ENCODE data around the gene CCR9. TPM values are rescaled to one million over a fixed set of nuclear protein-coding genes. Genes with fewer than 3 reads are reported as not detected.

CCR9 gene
- total RNA-seq, 2 experiments from 2014 or later = not detected

- no peak for DNase-seq
- H3K4me3 Mint-ChIP-seq = no peak overlapping the region
- H3K27me3 Mint-ChIP-seq = no peaks in the 10 kb centered on the region
- peaks cover 61% of the 10 kb centered on the region for H3K4me1 Mint-ChIP-seq
- H3K27ac Mint-ChIP-seq = no peak overlapping the region
- H3K9me3 Mint-ChIP-seq = peaks cover 4% of the 10 kb centered on the region
- peaks cover 63% of the 10 kb centered on the region for H3K36me3 Mint-ChIP-seq
Observed at GRCh38 chr3:45944830-45945620, 58.7 kb downstream of the CCR9 start.

GRCh38 chr3:45946307-45946706, 60.0 kb downstream of the CCR9 start:
- H3K4me3 Mint-ChIP-seq = no peak overlapping the region
- H3K27ac Mint-ChIP-seq = no peak overlapping the region
- H3K27me3 Mint-ChIP-seq = no peaks in the 10 kb centered on the region
- H3K4me1 Mint-ChIP-seq = peaks cover 70% of the 10 kb centered on the region
- no peaks in the 10 kb centered on the region for H3K9me3 Mint-ChIP-seq
- H3K36me3 Mint-ChIP-seq = peaks cover 59% of the 10 kb centered on the region
- no peak for DNase-seq

GRCh38 chr3:45946875-45947274, 60.5 kb downstream of the CCR9 start:
- H3K36me3 Mint-ChIP-seq = peaks cover 63% of the 10 kb centered on the region
- no peak overlapping the region for H3K27ac Mint-ChIP-seq

GRCh38 chr3:45947361-45947760, 61.0 kb downstream of the CCR9 start:
- Mint-ChIP-seq H3K9me3 (no peaks in the 10 kb centered on the region), H3K27me3 (no peaks in the 10 kb centered on the region), H3K4me1 (peaks cover 73% of the 10 kb centered on the region), H3K27ac (no peak overlapping the region), H3K4me3 (no peak overlapping the region), H3K36me3 (peaks cover 63% of the 10 kb centered on the region)
- no peak for DNase-seq

More at GRCh38 chr3:45946875-45947274, 60.5 kb downstream of the CCR9 start:
- H3K27me3 Mint-ChIP-seq = no peaks in the 10 kb centered on the region
- no peak for DNase-seq
- no peak overlapping the region for H3K4me3 Mint-ChIP-seq
- H3K9me3 Mint-ChIP-seq = no peaks in the 10 kb centered on the region
- peaks cover 73% of the 10 kb centered on the region for H3K4me1 Mint-ChIP-seq

- H3K4me1 Mint-ChIP-seq = peaks cover 68% of the 10 kb centered on the region
- no peak for DNase-seq
- H3K27ac Mint-ChIP-seq = no peak overlapping the region
- H3K27me3 Mint-ChIP-seq = no peaks in the 10 kb centered on the region
- no peak overlapping the region for H3K4me3 Mint-ChIP-seq
- no peaks in the 10 kb centered on the region for H3K9me3 Mint-ChIP-seq
- peaks cover 71% of the 10 kb centered on the region for H3K36me3 Mint-ChIP-seq
Observed at GRCh38 chr3:45948311-45948781, 62.0 kb downstream of the CCR9 start.

- no peak for DNase-seq
- Mint-ChIP-seq H3K4me3 (no peak overlapping the region), H3K36me3 (peaks cover 75% of the 10 kb centered on the region), H3K9me3 (no peaks in the 10 kb centered on the region), H3K27me3 (no peaks in the 10 kb centered on the region), H3K4me1 (peaks cover 65% of the 10 kb centered on the region), H3K27ac (no peak overlapping the region)
Observed at GRCh38 chr3:45948881-45949280, 62.5 kb downstream of the CCR9 start.

- Mint-ChIP-seq H3K4me1 (peaks cover 63% of the 10 kb centered on the region), H3K36me3 (peaks cover 80% of the 10 kb centered on the region), H3K4me3 (no peak overlapping the region), H3K27ac (peak overlapping the region; percentile 72), H3K27me3 (no peaks in the 10 kb centered on the region), H3K9me3 (no peaks in the 10 kb centered on the region)
- no peak for DNase-seq
Observed at GRCh38 chr3:45949432-45949831, 63.1 kb downstream of the CCR9 start.

- Mint-ChIP-seq H3K27me3 (no peaks in the 10 kb centered on the region), H3K4me1 (peaks cover 57% of the 10 kb centered on the region), H3K27ac (peak overlapping the region; percentile 72), H3K4me3 (no peak overlapping the region), H3K9me3 (no peaks in the 10 kb centered on the region), H3K36me3 (peaks cover 86% of the 10 kb centered on the region)
- DNase-seq = no peak
Observed at GRCh38 chr3:45950131-45950530, 63.8 kb downstream of the CCR9 start.

GRCh38 chr3:45950686-45951600, 64.6 kb downstream of the CCR9 start:
- peak overlapping the region; percentile 72 for H3K27ac Mint-ChIP-seq
- H3K4me1 Mint-ChIP-seq = peaks cover 63% of the 10 kb centered on the region
- no peaks in the 10 kb centered on the region for H3K9me3 Mint-ChIP-seq
- DNase-seq = peak; percentile 70
- no peaks in the 10 kb centered on the region for H3K27me3 Mint-ChIP-seq
- H3K36me3 Mint-ChIP-seq = peaks cover 88% of the 10 kb centered on the region
- no peak overlapping the region for H3K4me3 Mint-ChIP-seq

- Mint-ChIP-seq H3K9me3 (no peaks in the 10 kb centered on the region), H3K36me3 (peaks cover 83% of the 10 kb centered on the region), H3K27me3 (no peaks in the 10 kb centered on the region), H3K4me3 (no peak overlapping the region), H3K27ac (no peak overlapping the region), H3K4me1 (peaks cover 59% of the 10 kb centered on the region)
- no peak for DNase-seq
Observed at GRCh38 chr3:45951946-45952345, 65.6 kb downstream of the CCR9 start.

GRCh38 chr3:45952456-45952855, 66.1 kb downstream of the CCR9 start:
- H3K4me1 Mint-ChIP-seq = peaks cover 58% of the 10 kb centered on the region
- H3K27ac Mint-ChIP-seq = no peak overlapping the region
- H3K36me3 Mint-ChIP-seq = peaks cover 80% of the 10 kb centered on the region
- DNase-seq = no peak
- no peaks in the 10 kb centered on the region for H3K27me3 Mint-ChIP-seq
- no peak overlapping the region for H3K4me3 Mint-ChIP-seq
- H3K9me3 Mint-ChIP-seq = no peaks in the 10 kb centered on the region

Other genes starting within 250 kb of the CCR9 start
- gene SACM1L, start 197.1 kb upstream of the CCR9 start, total RNA-seq = 100 to 1,000 TPM in 1 of 2 experiments, 10 to 100 TPM in 1; 99.3 to 101 TPM
- gene SLC6A20, start 90.0 kb upstream of the CCR9 start, total RNA-seq = not detected
- gene LZTFL1, start 44.4 kb upstream of the CCR9 start, total RNA-seq = 1 to 10 TPM; 4.7 to 7.5 TPM
- gene CXCR6, start 56.9 kb downstream of the CCR9 start, total RNA-seq = under 1 TPM; 0.49 to 0.58 TPM
- 10 to 100 TPM in 1 of 2 experiments, 1 to 10 TPM in 1; 9.4 to 10.2 TPM for gene FYCO1, start 109.3 kb downstream of the CCR9 start, total RNA-seq
- gene XCR1, start 140.9 kb downstream of the CCR9 start, total RNA-seq = not detected